Activated CD8-positive, alpha-beta memory T cell treated with anti-CD3 and anti-CD28 coated beads, Interleukin-2, amount 10 ng/mL, durations not matched to agents 7 days and 5 days (primary cell): ENCODE results near the gene RPS21. TPM values are rescaled to one million over a fixed set of nuclear protein-coding genes. Genes with fewer than 3 reads are reported as not detected.
A peak's percentile ranks its signal among the peaks of the same experiment; 100 is the strongest.

ENCODE experiments used
- ATAC-seq: fragments of 150-1000 bp; cut with Tn5 transposase; one replicate; pipeline ENCODE4 v1.10.0; 2021; ENCODE audit warnings: moderate library complexity
- CTCF ChIA-PET: fragments of 350-600 bp; sonication (Branson Sonifier 250); formaldehyde crosslinking; loops from one replicate; lab custom pipeline; 2021; ENCODE audit warnings: antibody characterized with exemption; lab: Charles Lee
- DNase-seq: peaks from one replicate; pipeline ENCODE4 v3.0.0-alpha.2; 2020
- H3K27ac Mint-ChIP-seq: one replicate; pipeline ENCODE4 v1.8.0; 2021; ENCODE audit warnings: mild to moderate bottlenecking, mixed read lengths
- H3K27me3 Mint-ChIP-seq: one replicate; pipeline ENCODE4 v1.8.0; 2021; ENCODE audit warnings: mixed read lengths
- H3K36me3 Mint-ChIP-seq: one replicate; pipeline ENCODE4 v1.8.0; 2021; ENCODE audit warnings: mild to moderate bottlenecking, mixed read lengths
- H3K4me1 Mint-ChIP-seq: one replicate; pipeline ENCODE4 v1.8.0; 2021; ENCODE audit warnings: mixed read lengths
- H3K4me3 Mint-ChIP-seq: one replicate; pipeline ENCODE4 v1.8.0; 2021; ENCODE audit warnings: mild to moderate bottlenecking, moderate library complexity, mixed read lengths
- H3K9me3 Mint-ChIP-seq: one replicate; pipeline ENCODE4 v1.8.0; 2022; ENCODE audit warnings: low read depth, mixed read lengths
- total RNA-seq, 2 experiments: library from RNA; stranded (reverse); gene quantifications; one replicate each; pipeline ENCODE4 v1.2.3, GENCODE V29; 2021

Gene RPS21
- total RNA-seq, 2 experiments from 2014 or later = 1,634 to 1,703 TPM

DNA sequence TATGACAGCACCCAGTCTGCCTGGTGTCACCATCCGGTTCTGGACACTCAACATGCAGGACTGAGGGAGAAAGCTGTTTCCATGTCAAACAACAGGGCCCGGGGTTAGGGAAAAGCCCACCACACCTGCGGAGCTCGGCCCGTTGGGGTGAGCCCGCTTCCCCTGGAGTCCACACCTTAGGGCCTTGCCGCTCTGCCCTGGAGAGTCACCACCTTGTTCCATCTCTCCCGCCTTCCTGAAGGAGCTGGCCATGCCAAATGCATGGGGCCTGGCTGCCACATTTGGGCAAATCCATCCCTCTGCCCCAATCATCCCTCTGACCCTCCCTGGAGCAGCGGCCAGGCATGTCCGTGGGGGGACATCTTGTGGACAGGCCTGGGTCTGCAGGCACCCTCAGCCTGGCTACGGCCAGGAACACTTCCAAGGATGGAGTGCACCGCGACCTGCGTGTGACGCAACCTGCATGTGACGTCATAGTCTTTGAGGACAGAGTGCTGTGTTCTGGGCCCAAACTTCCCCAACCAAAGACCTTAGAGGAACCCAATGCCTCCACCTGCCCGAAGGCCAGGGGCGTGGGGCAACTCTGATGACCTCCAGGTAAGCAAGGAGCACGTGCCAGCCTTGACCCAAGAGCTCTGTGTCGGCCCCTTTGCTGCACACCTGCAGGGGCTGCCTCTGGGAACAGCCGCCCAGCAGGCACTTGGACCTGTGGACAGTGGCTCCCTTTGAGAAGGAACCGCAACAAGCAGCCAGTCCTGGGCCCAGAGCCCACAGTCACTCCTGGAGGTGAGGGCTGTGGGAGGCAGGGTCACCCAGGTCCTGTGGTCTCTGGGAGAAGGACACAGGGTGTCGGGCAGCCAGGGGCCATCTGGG, 18.4 kb downstream of the RPS21 start:
- H3K27ac Mint-ChIP-seq = peak overlapping the region; percentile 63
- peak overlapping the region; percentile 71 for H3K4me3 Mint-ChIP-seq
- peaks cover 4% of the 10 kb centered on the region for H3K36me3 Mint-ChIP-seq
- H3K9me3 Mint-ChIP-seq = no peaks in the 10 kb centered on the region
- no peak for DNase-seq
- no peak for ATAC-seq
- peaks cover 27% of the 10 kb centered on the region for H3K4me1 Mint-ChIP-seq
- CTCF ChIA-PET = interaction anchor here (1.0 kb wide), 1 partner anchor 22 kb away, joined by 3 read pairs; no protein-coding TSS in a partner anchor
- peaks cover 4% of the 10 kb centered on the region for H3K27me3 Mint-ChIP-seq

DNA sequence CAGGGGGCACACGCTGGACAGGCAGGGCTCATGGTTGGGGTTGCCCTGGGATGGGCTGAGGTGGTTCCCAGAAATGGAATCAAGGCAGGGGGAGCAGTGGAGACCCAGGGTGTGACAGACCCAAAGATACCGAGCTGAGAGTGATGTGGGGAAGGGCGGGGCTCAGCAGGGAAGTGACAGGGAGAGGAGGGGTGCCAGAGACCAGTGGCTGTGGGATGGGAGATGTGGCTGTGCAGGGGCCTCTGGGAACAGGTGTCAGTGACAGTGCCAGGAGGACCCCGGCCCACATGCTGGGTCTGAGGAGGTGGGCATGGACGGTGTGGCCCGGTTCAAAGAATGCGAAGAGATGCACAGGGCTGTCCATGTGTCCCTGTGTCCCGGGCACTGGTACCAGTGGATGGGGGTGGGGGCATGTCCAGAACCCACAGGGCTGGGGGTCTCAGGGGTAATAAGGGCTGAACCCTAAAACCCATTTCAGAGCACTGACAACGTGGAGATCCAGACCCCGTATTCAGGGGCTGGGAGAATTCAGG, 19.1 kb downstream of the RPS21 start:
- CTCF ChIA-PET = interaction anchor here (1.0 kb wide), 1 partner anchor 23 kb away, joined by 3 read pairs; no protein-coding TSS in a partner anchor
- H3K9me3 Mint-ChIP-seq = no peaks in the 10 kb centered on the region
- DNase-seq (no peak), ATAC-seq (no peak)
- H3K27ac Mint-ChIP-seq = peak overlapping the region; percentile 63
- H3K27me3 Mint-ChIP-seq = peaks cover 4% of the 10 kb centered on the region
- H3K36me3 Mint-ChIP-seq = peaks cover 1% of the 10 kb centered on the region
- H3K4me1 Mint-ChIP-seq = peaks cover 27% of the 10 kb centered on the region
- H3K4me3 Mint-ChIP-seq = peak overlapping the region; percentile 71

DNA sequence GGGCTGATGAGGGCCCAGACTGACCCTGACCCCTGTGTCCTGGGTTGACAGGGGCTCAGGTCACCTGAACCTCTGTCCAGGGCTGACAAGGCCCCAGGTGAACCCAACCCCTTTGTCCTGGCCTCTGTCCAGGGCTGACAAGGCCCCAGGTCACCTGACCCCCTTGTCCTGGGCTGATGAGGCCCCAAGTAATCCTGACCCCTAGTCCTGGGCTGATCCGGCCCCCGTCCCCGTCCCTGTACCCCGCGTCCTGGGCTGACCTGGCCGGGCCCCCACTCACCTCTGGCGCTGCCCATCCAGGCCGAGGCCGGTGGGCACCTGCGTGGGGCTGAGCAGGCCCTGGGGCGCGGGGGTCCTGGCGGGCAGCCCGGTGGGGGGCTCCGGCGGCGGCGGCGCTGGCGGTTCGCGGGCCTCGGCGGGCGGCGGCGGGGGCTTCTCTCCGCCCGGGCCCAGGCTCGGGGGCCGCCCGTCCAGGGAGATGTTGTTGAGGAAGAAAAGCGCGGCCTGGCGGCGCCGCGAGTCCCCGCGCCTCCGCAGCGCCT, 19.8 kb downstream of the RPS21 start:
- H3K4me3 Mint-ChIP-seq = peak overlapping the region; percentile 71
- peak overlapping the region; percentile 40 for H3K27ac Mint-ChIP-seq
- peaks cover 1% of the 10 kb centered on the region for H3K36me3 Mint-ChIP-seq
- H3K9me3 Mint-ChIP-seq = no peaks in the 10 kb centered on the region
- H3K4me1 Mint-ChIP-seq = peaks cover 27% of the 10 kb centered on the region
- ATAC-seq (peak; percentile 2), DNase-seq (no peak)
- H3K27me3 Mint-ChIP-seq = peaks cover 4% of the 10 kb centered on the region
- CTCF ChIA-PET = no interaction called here

DNA sequence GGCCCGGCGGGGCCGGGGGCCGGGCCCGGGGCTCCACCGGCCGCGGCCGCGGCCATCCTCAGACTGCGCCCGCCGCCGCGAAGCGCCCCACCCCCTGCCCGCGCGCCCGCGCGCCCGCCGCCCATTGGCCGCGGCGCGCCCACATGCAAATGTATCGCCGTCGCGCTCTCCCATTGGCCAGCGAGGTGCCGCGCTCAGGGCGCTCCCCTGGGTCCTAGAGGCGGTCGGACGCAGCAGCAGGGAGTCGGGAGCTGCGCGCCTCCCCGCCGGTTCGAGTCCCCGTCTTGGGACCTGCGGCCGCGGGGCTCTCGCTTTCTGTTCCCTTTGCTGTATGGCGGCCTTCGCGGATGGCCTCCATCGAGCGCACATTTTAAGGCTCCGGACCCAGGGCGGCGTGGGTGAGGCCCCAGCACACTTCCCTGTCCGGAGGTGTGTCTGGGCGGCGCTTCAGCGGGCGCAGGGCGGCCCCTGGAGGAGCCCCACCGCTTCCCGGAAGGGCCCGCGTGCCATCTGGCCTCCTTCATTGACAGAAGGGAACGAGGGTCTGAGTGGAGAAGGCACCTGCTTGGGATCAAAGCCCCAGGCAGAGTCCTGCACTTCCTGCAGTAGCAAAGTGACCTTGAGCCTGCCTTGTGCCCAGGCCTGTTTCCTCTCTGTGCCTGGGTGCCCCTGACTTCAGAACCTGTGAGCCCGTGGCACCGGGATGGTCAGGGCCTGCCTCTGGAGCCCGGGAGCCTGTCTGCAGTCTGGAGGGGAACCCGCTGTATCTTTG, 20.5 kb downstream of the RPS21 start, which contains the start of gene CABLES2:
TSS of gene CABLES2 (minus strand) at position 65 of the 772 bp plus-strand sequence. CDS start at position 56, 9 bp downstream.
- Mint-ChIP-seq H3K36me3 (no peaks in the 10 kb centered on the region), H3K27me3 (peaks cover 4% of the 10 kb centered on the region), H3K9me3 (no peaks in the 10 kb centered on the region), H3K4me3 (peak within 1 kb of the TSS; percentile 79), H3K27ac (peak within 1 kb of the TSS; percentile 90), H3K4me1 (peaks cover 27% of the 10 kb centered on the region)
- ATAC-seq = peak; percentile 93
- DNase-seq = peak; percentile 95
- CTCF ChIA-PET = no interaction called here

DNA sequence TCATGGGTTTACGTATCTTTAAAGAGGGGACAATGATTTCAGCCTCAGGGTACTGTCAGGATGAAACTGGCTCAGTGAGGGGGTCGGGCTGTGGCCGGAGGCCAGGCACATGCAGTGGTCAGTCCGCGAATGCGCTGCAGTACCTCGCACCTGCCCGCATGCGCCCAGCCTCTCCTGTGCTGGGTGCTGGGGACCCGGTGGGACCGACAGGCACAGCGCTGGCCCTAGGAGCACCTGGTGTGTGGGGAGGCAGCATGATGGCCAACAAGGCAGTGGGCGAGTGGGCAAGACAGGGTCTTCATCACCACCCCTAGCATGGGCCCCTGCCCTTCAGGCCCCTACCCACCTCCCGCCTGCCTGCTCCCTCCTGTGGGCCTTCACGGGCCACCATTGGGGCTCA, 21.2 kb downstream of the RPS21 start:
- Mint-ChIP-seq H3K27ac (peak overlapping the region; percentile 90), H3K4me1 (peaks cover 27% of the 10 kb centered on the region), H3K27me3 (peaks cover 4% of the 10 kb centered on the region), H3K4me3 (peak overlapping the region; percentile 79), H3K36me3 (no peaks in the 10 kb centered on the region), H3K9me3 (no peaks in the 10 kb centered on the region)
- CTCF ChIA-PET = interaction anchor here (1.1 to 2.7 kb wide), 3 partner anchors 8 to 209 kb away, joined by 3 to 24 read pairs (median 3); no protein-coding TSS in a partner anchor
- DNase-seq = no peak
- ATAC-seq = no peak

DNA sequence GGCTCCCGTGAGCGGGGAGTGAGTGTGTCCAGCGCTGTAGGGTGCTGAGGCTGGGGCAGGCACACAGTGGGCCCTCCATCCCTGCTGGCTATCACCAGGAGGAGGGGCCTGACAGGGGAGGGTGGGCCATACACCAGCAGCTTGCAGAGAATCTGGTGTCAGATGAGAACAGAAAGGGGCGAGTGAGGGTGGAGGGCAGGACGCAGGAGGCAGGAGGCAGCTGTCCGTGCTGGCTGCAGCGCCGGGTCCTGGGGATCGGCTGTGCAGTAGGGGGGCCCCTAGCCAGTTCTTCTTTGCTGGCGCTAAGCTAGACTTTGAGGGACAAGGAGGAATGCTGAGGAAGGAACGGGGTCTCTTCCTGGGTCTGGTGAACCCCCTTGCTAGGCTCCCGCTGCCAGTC, 21.7 kb downstream of the RPS21 start:
- CTCF ChIA-PET = interaction anchor here (1.1 to 2.7 kb wide), 4 partner anchors 9 to 209 kb away, joined by 3 to 24 read pairs (median 3); no protein-coding TSS in a partner anchor
- Mint-ChIP-seq H3K9me3 (no peaks in the 10 kb centered on the region), H3K27ac (no peak overlapping the region), H3K4me1 (peaks cover 26% of the 10 kb centered on the region), H3K27me3 (peaks cover 4% of the 10 kb centered on the region), H3K4me3 (no peak overlapping the region), H3K36me3 (no peaks in the 10 kb centered on the region)
- DNase-seq = no peak
- ATAC-seq = no peak

DNA sequence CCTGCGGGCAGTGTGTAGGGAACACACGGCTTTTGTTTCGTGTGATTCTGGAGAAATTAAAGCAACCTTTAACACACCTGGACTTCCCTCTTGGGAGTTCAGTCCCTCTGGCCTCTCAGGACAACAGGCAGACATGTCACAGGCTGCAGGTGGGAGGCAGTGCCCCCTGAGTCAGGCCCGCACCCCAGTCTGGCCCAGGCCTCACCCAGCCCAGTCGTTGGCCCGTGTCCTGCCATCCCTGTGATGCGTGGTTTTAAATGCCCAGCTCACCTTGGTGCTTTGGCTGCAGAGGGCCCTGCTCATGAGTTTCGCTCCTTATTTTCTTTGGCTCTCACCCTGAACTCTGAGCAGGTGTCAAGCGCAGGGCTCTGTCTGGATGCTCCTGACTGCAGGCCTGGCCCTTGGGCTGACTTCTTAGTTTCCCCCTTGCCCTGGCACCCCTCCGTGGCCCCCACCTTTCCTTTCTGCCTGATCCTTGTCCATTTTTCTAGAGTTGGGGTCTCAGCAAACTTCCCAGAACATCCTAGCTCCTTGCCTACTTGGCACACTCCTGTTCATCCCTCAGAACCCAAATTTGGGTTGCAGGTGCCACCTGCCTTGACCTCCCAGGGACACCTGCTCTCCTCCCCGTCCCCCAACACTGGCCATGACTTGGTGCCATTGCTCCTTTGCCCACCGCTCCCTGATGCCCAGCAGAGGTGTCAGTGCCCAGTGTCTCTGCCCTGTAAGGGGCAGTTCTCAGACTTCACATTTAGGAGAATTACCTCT, 22.4 kb downstream of the RPS21 start:
- CTCF ChIA-PET = interaction anchor here (0.9 to 2.7 kb wide), 16 partner anchors 9 to 399 kb away, joined by 3 to 24 read pairs (median 4); partner anchors contain the start of gene MRGBP
- peaks cover 24% of the 10 kb centered on the region for H3K4me1 Mint-ChIP-seq
- H3K4me3 Mint-ChIP-seq = no peak overlapping the region
- no peaks in the 10 kb centered on the region for H3K36me3 Mint-ChIP-seq
- ATAC-seq (no peak), DNase-seq (no peak)
- no peaks in the 10 kb centered on the region for H3K9me3 Mint-ChIP-seq
- H3K27me3 Mint-ChIP-seq = peaks cover 4% of the 10 kb centered on the region
- peak overlapping the region; percentile 52 for H3K27ac Mint-ChIP-seq

DNA sequence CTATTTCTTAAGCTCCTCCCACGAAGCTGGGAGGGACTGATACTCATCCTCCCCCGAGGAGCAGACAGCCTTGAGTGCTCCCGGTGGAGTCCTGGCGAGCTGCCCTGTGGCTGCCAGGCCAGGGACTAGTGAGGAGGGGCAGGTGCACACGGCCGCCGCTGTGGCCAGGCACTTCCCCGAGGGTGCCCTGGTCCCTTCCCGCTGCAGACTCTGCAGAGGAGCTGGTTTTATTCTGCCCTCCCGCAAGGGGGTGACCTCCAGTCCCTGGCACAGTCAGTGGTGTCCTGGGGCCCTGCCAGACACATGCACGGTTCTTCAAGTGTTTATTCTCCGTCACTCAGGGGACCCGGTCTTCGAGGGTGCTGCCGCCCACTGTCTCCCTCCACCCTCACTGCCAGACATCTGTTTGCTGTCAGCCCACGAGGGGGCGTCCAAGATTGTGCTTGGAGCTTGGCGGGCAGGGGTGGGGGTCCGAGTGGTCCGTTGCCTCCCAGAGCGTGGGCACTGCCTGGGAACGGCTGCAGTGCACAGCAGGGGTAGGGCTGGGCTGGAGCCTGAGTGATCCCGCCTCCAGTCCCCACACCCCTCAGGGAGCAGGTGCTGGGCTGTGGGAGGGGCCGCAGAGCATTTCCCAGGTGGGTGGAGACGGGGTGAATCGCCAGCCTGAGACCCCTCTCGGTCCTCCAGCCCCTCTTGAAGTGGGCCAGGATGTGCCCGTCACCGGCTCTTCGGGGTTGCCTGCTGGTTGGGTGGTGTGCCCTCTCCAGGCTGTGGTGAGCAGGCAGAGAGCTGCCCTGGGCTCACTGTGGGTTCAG, 23.2 kb downstream of the RPS21 start:
- DNase-seq (no peak), ATAC-seq (no peak)
- H3K27me3 Mint-ChIP-seq = peaks cover 4% of the 10 kb centered on the region
- H3K4me3 Mint-ChIP-seq = no peak overlapping the region
- peaks cover 23% of the 10 kb centered on the region for H3K4me1 Mint-ChIP-seq
- no peaks in the 10 kb centered on the region for H3K36me3 Mint-ChIP-seq
- H3K27ac Mint-ChIP-seq = no peak overlapping the region
- CTCF ChIA-PET = interaction anchor here (0.9 to 2.7 kb wide), 15 partner anchors 8 to 398 kb away, joined by 3 to 24 read pairs (median 4); partner anchors contain the start of gene MRGBP
- H3K9me3 Mint-ChIP-seq = no peaks in the 10 kb centered on the region

DNA sequence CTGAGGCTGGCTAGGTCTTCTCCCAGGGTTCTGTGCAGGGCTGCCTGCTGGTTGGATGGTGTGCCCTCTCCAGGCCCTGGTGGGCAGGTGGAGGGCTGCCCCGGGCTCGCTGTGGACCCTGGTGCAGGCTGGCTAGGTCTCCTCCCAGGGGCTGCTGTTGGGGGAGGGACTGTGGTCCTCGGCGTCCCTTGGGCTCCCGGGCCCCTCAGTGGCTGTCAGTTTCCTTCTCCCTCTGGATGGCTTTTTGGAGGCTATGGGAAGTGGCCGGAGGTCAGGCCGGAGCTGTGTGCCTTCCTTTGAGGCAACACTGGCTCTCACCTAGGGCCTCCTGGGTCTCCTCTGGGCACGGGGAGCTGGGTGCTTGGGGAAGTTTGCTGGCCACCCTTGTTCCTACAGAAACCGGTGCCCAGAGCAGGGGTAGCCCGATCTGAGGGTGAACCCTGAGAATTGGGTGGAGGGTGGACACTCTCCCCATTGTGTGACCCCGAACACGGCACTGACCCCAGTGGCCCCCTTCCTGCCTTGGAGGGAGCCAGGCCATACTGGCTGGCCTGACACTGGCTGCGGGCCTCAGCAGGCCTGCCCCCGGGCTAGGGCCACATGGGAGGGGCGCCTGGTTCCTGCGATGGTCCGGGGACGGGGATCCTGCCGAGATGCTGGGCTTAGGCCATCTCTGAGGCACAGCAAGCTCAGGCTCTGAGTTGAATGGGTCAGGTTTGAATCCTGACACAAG, 24.0 kb downstream of the RPS21 start:
- CTCF ChIA-PET = interaction anchor here (1.1 to 2.7 kb wide), 10 partner anchors 8 to 385 kb away, joined by 3 to 24 read pairs (median 4); partner anchors contain the start of gene MRGBP
- peaks cover 16% of the 10 kb centered on the region for H3K4me1 Mint-ChIP-seq
- H3K27ac Mint-ChIP-seq = no peak overlapping the region
- no peaks in the 10 kb centered on the region for H3K9me3 Mint-ChIP-seq
- H3K4me3 Mint-ChIP-seq = no peak overlapping the region
- peaks cover 4% of the 10 kb centered on the region for H3K27me3 Mint-ChIP-seq
- no peaks in the 10 kb centered on the region for H3K36me3 Mint-ChIP-seq
- ATAC-seq (no peak), DNase-seq (no peak)

DNA sequence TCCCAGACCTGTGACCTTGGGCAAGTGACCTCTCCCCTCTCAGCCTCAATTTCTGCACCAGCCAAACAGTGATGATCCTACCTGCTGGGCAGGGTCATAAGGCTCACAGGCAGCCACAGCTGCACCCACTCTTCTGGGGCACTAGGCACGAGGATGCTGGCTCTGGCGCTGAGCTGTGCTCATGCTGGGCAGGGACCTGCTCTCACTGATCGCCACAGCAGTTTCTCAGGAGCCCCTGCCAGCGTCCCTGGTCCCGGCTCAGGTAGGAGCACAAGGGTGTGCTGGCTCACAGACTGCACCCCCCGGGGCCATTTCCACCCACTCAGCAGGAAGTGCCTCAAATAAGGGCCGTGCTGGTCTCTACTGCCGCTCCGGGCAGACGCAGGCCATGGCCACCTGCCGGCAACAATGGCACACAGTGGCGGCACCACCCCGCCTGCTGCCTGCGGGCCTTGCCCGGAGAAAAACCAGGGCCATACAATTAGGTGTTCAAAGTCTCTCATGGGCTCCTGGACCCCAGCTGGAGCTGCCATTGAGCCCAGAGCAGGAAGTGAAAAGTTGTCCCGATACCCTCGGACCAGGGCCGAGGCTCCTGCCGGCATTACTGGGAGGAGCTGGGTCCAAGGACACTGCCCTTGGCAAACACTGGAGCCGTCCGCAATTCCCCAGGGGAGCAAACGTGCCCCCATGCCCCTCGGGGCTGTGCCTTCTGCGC, 24.7 kb downstream of the RPS21 start:
- H3K4me1 Mint-ChIP-seq = peaks cover 12% of the 10 kb centered on the region
- no peaks in the 10 kb centered on the region for H3K36me3 Mint-ChIP-seq
- H3K4me3 Mint-ChIP-seq = no peak overlapping the region
- no peak overlapping the region for H3K27ac Mint-ChIP-seq
- DNase-seq (no peak), ATAC-seq (no peak)
- CTCF ChIA-PET = interaction anchor here (2.5 kb wide), 1 partner anchor 380 kb away, joined by 12 read pairs; no protein-coding TSS in a partner anchor
- H3K9me3 Mint-ChIP-seq = no peaks in the 10 kb centered on the region
- H3K27me3 Mint-ChIP-seq = peaks cover 4% of the 10 kb centered on the region
